Smooth muscle cell (in vitro differentiated cells): ENCODE measurements around the gene IFNA1. TPM values are rescaled to one million over a fixed set of nuclear protein-coding genes. Genes with fewer than 3 reads are reported as not detected.

Experiments used
- DNase-seq: peaks from one replicate; lab custom pipeline; 2025; ENCODE audit not compliant: unreplicated experiment; lab: John Stamatoyannopoulos, UW
- H2AFZ ChIP-seq: fragments of 200-600 bp; sonication (generic); 2 replicates; pipeline ENCODE4 v1.6.0; 2016; ENCODE audit warnings: antibody characterized with exemption, low read depth, mild to moderate bottlenecking
- H3F3A ChIP-seq: fragments of 200-600 bp; sonication (generic); 2 replicates; pipeline ENCODE4 v1.6.0; 2017; ENCODE audit warnings: antibody characterized with exemption, low read depth
- H3K27ac ChIP-seq: fragments of 200-600 bp; sonication (generic); 2 replicates; pipeline ENCODE4 v1.5.1; 2016; ENCODE audit warnings: low read depth, mild to moderate bottlenecking
- H3K27me3 ChIP-seq: fragments of 200-600 bp; sonication (generic); 2 replicates; pipeline ENCODE4 v1.6.1; 2016; ENCODE audit warnings: low read depth, mild to moderate bottlenecking
- H3K36me3 ChIP-seq: fragments of 200-600 bp; sonication (generic); 2 replicates; pipeline ENCODE4 v1.5.1; 2016; ENCODE audit warnings: low read depth
- H3K4me1 ChIP-seq: fragments of 200-600 bp; sonication (generic); 2 replicates; pipeline ENCODE4 v1.5.1; 2016; ENCODE audit warnings: low read depth
- H3K4me2 ChIP-seq: fragments of 200-600 bp; sonication (generic); 2 replicates; pipeline ENCODE4 v1.6.0; 2016; ENCODE audit warnings: mild to moderate bottlenecking
- H3K4me3 ChIP-seq: fragments of 200-600 bp; sonication (generic); 2 replicates; pipeline ENCODE4 v1.5.1; 2016; ENCODE audit warnings: mild to moderate bottlenecking
- H3K79me2 ChIP-seq: fragments of 200-600 bp; sonication (generic); 2 replicates; pipeline ENCODE4 v1.6.0; 2016; ENCODE audit warnings: low read depth, mild to moderate bottlenecking
- H3K9ac ChIP-seq: fragments of 200-600 bp; sonication (generic); 2 replicates; pipeline ENCODE4 v1.6.0; 2016; ENCODE audit warnings: low read depth
- H3K9me3 ChIP-seq: fragments of 200-600 bp; sonication (generic); replicated peaks from 2 replicates; pipeline ENCODE4 v1.5.1; 2016; ENCODE audit warnings: low read depth
- H4K20me1 ChIP-seq: fragments of 200-600 bp; sonication (generic); 2 replicates; pipeline ENCODE4 v1.6.0; 2016; ENCODE audit warnings: low read depth
- CTCF ChIP-seq: fragments of 200-600 bp; sonication (generic); IDR thresholded peaks from 2 replicates; pipeline ENCODE4 v1.5.1; 2017; ENCODE audit warnings: borderline replicate concordance, mild to moderate bottlenecking, antibody characterized with exemption; ENCODE audit not compliant: insufficient read depth, poor library complexity, severe bottlenecking
- WGBS: methylation state at CpG from one replicate; pipeline ENCODE4 v1.1.7; 2016; ENCODE audit warnings: low lambda C conversion rate; 5-methylcytosine and 5-hydroxymethylcytosine counted together
- polyA plus RNA-seq: library from polyadenylated mRNA; unstranded; fragments of >200 nt; fragmentation: Nextera tagmentation; extraction: Ambion mirVana; gene quantifications from 2 replicates; pipeline ENCODE4 v1.2.1, GENCODE V29; 2016
- total RNA-seq: library from RNA; depleted of rRNA; stranded (reverse); fragments of >200 nt; gene quantifications from 2 replicates; pipeline ENCODE4 v1.2.3, GENCODE V29; 2014

Gene IFNA1
- total and polyA plus RNA-seq, 2 experiments from 2014 or later, result not detected

GRCh38 chr9:21398955-21399489 lies 41.2 kb upstream of the IFNA1 start:
- Histone ChIP-seq H3K27me3 (peaks cover 25% of the 10 kb centered on the region), H3K9me3 (no peaks in the 10 kb centered on the region)
- 91% methylated on average over 5 of the region's 5 CpGs for WGBS

GRCh38 chr9:21399956-21400355 lies 40.3 kb upstream of the IFNA1 start:
- H4K20me1 ChIP-seq, result no peaks in the 10 kb centered on the region
- DNase-seq, result no peak
- H3K27ac ChIP-seq, result no peak overlapping the region
- H3K27me3 ChIP-seq, result peaks cover 23% of the 10 kb centered on the region
- H3K4me1 ChIP-seq, result no peaks in the 10 kb centered on the region
- no peak overlapping the region for H3K4me2 ChIP-seq
- H3K9me3 ChIP-seq, result no peaks in the 10 kb centered on the region
- H2AFZ ChIP-seq, result no peak overlapping the region
- H3K4me3 ChIP-seq, result no peak overlapping the region
- no peaks in the 10 kb centered on the region for H3K79me2 ChIP-seq
- 85% methylated on average over 3 of the region's 3 CpGs for WGBS
- H3K36me3 ChIP-seq, result no peaks in the 10 kb centered on the region
- no peaks in the 10 kb centered on the region for H3F3A ChIP-seq
- TF ChIP-seq CTCF, result no peak
- H3K9ac ChIP-seq, result no peak overlapping the region

More at GRCh38 chr9:21398955-21399489, 41.2 kb upstream of the IFNA1 start:
- H4K20me1 ChIP-seq, result no peaks in the 10 kb centered on the region
- H2AFZ ChIP-seq, result no peak overlapping the region
- TF ChIP-seq CTCF, result no peak
- no peak overlapping the region for H3K4me3 ChIP-seq
- H3F3A ChIP-seq, result no peaks in the 10 kb centered on the region
- H3K79me2 ChIP-seq, result no peaks in the 10 kb centered on the region
- no peak overlapping the region for H3K27ac ChIP-seq
- H3K4me2 ChIP-seq, result no peak overlapping the region
- H3K36me3 ChIP-seq, result no peaks in the 10 kb centered on the region
- H3K4me1 ChIP-seq, result no peaks in the 10 kb centered on the region
- H3K9ac ChIP-seq, result no peak overlapping the region
- DNase-seq, result no peak

- Histone ChIP-seq H4K20me1 (no peaks in the 10 kb centered on the region), H2AFZ (peak overlapping the region; percentile 90), H3F3A (no peaks in the 10 kb centered on the region), H3K27me3 (peaks cover 15% of the 10 kb centered on the region), H3K27ac (no peak overlapping the region), H3K79me2 (no peaks in the 10 kb centered on the region), H3K4me2 (peak overlapping the region; percentile 93), H3K4me3 (peak overlapping the region; percentile 56), H3K4me1 (no peaks in the 10 kb centered on the region), H3K9me3 (no peaks in the 10 kb centered on the region), H3K9ac (peak overlapping the region; percentile 9), H3K36me3 (no peaks in the 10 kb centered on the region)
- DNase-seq, result no peak
- no peak for TF ChIP-seq CTCF
- WGBS, result 1% methylated on average over 46 of the region's 53 CpGs
Observed at GRCh38 chr9:21402386-21403251, 37.6 kb upstream of the IFNA1 start.
